GM12872 (cell line): Measurements from ENCODE around the gene SPOP.

Source experiments
- CTCF ChIP-seq: IDR thresholded peaks from 3 replicates; pipeline ENCODE4 v1.5.1; 2011; ENCODE audit warnings: low read depth, mild to moderate bottlenecking, low read length, moderate library complexity; ENCODE audit not compliant: insufficient read depth

SPOP gene

DNA sequence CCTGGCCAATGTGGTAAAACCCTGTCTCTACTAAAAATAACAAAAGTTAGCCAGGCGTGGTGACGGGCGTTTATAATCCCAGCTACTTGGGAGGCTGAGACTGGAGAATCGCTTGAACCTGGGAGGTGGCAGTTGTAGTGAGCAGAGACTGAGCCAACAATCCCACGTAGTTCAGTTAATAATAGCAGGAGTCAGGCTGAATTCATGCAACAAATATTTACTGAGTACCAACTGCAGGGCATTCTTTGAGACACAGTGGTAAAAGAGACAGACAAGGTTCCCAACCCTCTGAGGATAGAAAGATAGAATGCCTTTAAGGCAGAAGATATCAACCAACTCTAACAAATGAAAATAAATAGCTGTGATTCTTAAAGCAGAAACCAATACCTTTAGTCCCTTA lies 39.1 kb downstream of the SPOP start:
- TF ChIP-seq CTCF, result no peak

GRCh38 chr17:49637739-49638138 lies 40.2 kb downstream of the SPOP start:
- no peak for TF ChIP-seq CTCF

GRCh38 chr17:49637050-49637449 lies 40.8 kb downstream of the SPOP start:
- TF ChIP-seq CTCF, result no peak

- no peak for TF ChIP-seq CTCF
These were observed 42.8 kb downstream of the SPOP start for GRCh38 chr17:49635121-49635520.

DNA sequence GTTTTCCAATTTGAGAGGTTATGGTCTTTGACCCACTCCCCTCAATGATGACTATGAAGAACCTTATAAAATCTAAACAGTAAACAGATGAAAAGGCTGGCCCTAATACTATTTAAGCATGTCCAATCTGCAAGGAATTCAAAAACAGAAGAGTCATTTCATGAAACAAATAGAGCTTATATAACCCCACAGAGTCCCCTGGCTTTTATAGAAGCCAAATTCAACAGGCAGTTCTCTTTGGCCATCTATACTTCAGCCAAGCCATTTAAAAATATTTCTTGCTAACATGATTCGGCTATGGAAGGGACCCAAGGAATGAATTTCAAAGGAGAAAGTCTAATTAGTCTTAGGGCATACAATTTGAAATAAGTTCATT lies 43.4 kb downstream of the SPOP start:
- TF ChIP-seq CTCF, result no peak

DNA sequence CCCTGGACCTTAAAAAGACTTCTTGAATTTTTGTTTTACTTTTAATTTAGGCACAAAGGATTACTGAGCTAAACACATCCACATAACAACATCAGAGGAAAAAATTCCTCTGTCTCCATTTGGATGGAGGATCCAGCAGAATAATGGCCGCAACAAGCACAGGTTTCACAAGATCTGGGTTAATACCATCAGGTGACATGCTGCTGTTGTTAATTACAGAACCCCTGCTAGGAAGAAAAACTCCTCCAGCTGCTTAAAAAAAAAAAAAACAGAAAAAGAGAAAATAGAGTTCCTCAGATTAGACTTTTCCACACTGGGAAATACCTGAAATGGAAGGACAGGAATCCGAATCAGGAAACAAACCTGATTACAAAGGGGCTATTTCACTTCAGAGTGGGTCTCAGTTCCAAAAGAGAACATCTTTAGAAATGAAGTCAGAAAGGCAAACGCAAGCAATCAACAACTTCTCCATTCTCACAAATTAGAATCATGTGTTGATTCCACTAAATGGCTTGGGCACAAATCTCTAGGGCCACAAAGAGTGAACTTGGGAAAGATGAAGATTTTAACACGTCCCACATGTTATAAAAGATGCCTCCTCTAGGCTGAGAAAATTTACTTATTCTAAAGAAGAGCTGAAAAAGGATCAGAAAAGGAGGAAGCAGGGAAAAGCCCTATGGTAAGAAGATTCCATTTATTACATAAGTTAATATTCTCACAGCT lies 44.0 kb downstream of the SPOP start:
- TF ChIP-seq CTCF, result no peak

DNA sequence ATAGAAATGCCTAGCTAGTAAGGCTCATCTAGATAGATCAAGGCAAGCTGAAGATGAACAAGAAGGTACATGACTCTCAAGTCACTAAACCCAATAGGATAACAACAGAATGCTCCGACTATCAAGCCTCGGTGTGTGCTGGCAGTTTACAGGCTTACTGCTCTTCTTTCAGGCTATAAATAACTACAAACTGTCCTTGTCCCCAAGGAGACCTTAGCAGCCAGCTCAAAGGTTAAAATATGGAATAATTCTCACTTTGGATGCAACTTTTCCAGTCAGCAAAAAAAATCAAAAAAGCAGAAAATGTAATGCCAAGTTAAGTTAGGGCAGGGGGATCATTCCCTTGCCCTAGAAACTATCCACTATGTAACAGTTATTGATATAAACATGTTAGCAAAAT lies 44.6 kb downstream of the SPOP start:
- no peak for TF ChIP-seq CTCF
